Measurements from ENCODE around the gene CADM4. TPM values are rescaled to one million over a fixed set of nuclear protein-coding genes. Genes with fewer than 3 reads are reported as not detected.
A peak's percentile ranks its signal among the peaks of the same experiment; 100 is the strongest.

The CADM4 gene
- total and polyA plus RNA-seq, 9 of the 15 experiments (the other 6 are each of a cell fraction or from before 2014, with no cell fraction given): 0.03 to 4.6 (median 1.3) TPM

GRCh38 chr19:43674596-43674995 is 34.9 kb upstream of the CADM4 start:
- no TSS peak for BruUV-seq (replicated peaks)
- in situ Hi-C loops (cut with MboI): no loop called here
- peaks cover 28 to 38% of the 10 kb centered on the region in 2 experiments for H3K4me1 ChIP-seq (replicated peaks in 1 of 2; ENCODE audit: control insufficient read depth in 2 of 2, insufficient read depth in 2 of 2, low read length in 2 of 2)
- no peak overlapping the region for H3K4me3 ChIP-seq
- H3K9me1 ChIP-seq (ENCODE audit: control insufficient read depth, insufficient read depth, low read length): no peaks in the 10 kb centered on the region
- FAIRE-seq (peak; percentile 57), DNase-seq (ENCODE audit: extremely low read depth in 1 of 4, low spot score in 3 of 4) (no peak), ATAC-seq (no peak)
- H3K9ac ChIP-seq (ENCODE audit: insufficient read depth in 1 of 2, low read depth in 2 of 2, low read length in 2 of 2): peak overlapping the region in 1 of 2 experiments; percentile 40; a peak in 1 of 4 replicates
- H3K36me3 ChIP-seq (ENCODE audit: control insufficient read depth, insufficient read depth, low read length): no peaks in the 10 kb centered on the region
- ChIA-PET POLR2A (interaction anchor here (0.6 kb wide), 1 partner anchor 131 kb away, joined by 6 read pairs; no protein-coding TSS in a partner anchor), CTCF (ENCODE audit: low intra/inter-chr PET ratio) (no interaction called here)
- intact Hi-C loops (cut with micrococcal nuclease): no loop called here
- H3K79me2 ChIP-seq (ENCODE audit: control insufficient read depth, insufficient read depth, low read length): no peaks in the 10 kb centered on the region
- peak overlapping the region; percentile 52; the same call in 1 of the 2 replicates for H2AFZ ChIP-seq (ENCODE audit: low read depth, low read length)
- TF ChIP-seq CEBPG (CRISPR knock-in tag; IDR thresholded peaks at IDR 0.05) (no peak), CEBPG (tag; conservative IDR thresholded peaks at IDR 0.05 in 1 of 2, IDR thresholded peaks at IDR 0.05 in 1 of 2) (peak in 1 of 2 experiments; percentile 59; a peak in 1 of 4 replicates), SMARCE1 (IDR thresholded peaks at IDR 0.05) (peak; percentile 22; the same call in 1 of the 2 replicates), HDAC2 (IDR thresholded peaks at IDR 0.05) (no peak), JUND (IDR thresholded peaks at IDR 0.05; ENCODE audit: borderline replicate concordance, low read depth, low read length) (peak; percentile 44; the same call in 1 of the 2 replicates), JUND (tag; IDR thresholded peaks at IDR 0.05; ENCODE audit: borderline replicate concordance, low read depth, low read length) (peak; percentile 41; the same call in 2 of the 3 replicates), ZNF384 (IDR thresholded peaks at IDR 0.05; ENCODE audit: low read depth, low read length) (peak; percentile 79), ATF7 (IDR thresholded peaks at IDR 0.05) (peak; percentile 63; the same call in 1 of the 2 replicates), MCM7 (IDR thresholded peaks at IDR 0.05) (no peak), CHAMP1 (IDR thresholded peaks at IDR 0.05) (no peak), MAX (CRISPR knock-in tag; IDR thresholded peaks at IDR 0.05) (peak; percentile 48; the same call in 1 of the 2 replicates), ELF1 (tag; IDR thresholded peaks at IDR 0.05) (peak; percentile 70), ATF3 (IDR thresholded peaks at IDR 0.05) (peak; percentile 71), ATF3 (CRISPR knock-in tag; conservative IDR thresholded peaks at IDR 0.05) (no peak), HOXB6 (CRISPR knock-in tag; IDR thresholded peaks at IDR 0.05; ENCODE audit: borderline replicate concordance) (no peak), NR2C2 (CRISPR knock-in tag; IDR thresholded peaks at IDR 0.05) (no peak), NR2C2 (tag; IDR thresholded peaks at IDR 0.05) (peak; percentile 28; the same call in 1 of the 2 replicates)
- H3K4me2 ChIP-seq (ENCODE audit: insufficient read depth, low read length): no peak overlapping the region
- H3K9me3 ChIP-seq (replicated peaks; ENCODE audit: control insufficient read depth, insufficient read depth, low read depth, low read length): no peaks in the 10 kb centered on the region
- 15% methylated on average over 3 of the region's 3 CpGs for WGBS (ENCODE audit: insufficient coverage, low coverage, missing lambda C conversion rate)
- H4K20me1 ChIP-seq (replicated peaks; ENCODE audit: control insufficient read depth, insufficient read depth, low read length): no peaks in the 10 kb centered on the region
- no peak overlapping the region for H3K27ac ChIP-seq (ENCODE audit: extremely low read depth, low read depth, low read length)
- no peaks in the 10 kb centered on the region for H3K27me3 ChIP-seq (ENCODE audit: control insufficient read depth in 2 of 2, insufficient read depth in 2 of 2, low read length in 2 of 2)
